ENCODE results near the gene MOSPD2. TPM values are rescaled to one million over a fixed set of nuclear protein-coding genes. Genes with fewer than 3 reads are reported as not detected.

Gene MOSPD2
- total and polyA plus RNA-seq, 2 of the 8 experiments (the other 6 are each of a cell fraction or from before 2014, with no cell fraction given) = 4.5 to 12.1 TPM

DNA sequence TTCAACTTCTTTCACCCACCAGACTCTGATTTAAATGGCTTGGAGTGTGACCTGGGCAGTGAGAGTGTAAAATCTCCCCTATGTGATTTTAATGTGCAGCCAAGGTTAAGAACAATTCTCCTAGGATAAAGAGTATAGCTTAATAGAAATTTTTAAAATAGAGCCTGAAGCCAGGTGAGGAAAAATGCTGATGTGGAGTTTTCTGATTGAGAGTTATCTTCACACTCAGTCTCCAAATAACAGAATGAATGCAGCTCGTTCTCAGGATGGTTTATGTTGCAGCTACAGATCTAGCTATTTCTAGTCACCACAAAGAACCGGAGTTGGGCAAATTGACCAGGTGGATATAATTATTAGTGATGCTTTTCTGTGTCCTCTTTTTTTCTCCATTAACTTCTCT is 70.7 kb downstream of the MOSPD2 start:
- no peak overlapping the region for H2BK15ac ChIP-seq (ENCODE audit: low read length)
- POLR2A ChIA-PET (ENCODE audit: partially characterized antibody) = no interaction called here
- H2AFZ ChIP-seq (ENCODE audit: low read length) = no peak overlapping the region
- CTCF ChIA-PET (ENCODE audit: partially characterized antibody) = no interaction called here
- no peaks in the 10 kb centered on the region for H3K36me3 ChIP-seq (ENCODE audit: control insufficient read depth in 2 of 4, insufficient read depth in 4 of 4, low read length in 3 of 4)
- H4K20me1 ChIP-seq (replicated peaks in 1 of 2; ENCODE audit: control insufficient read depth in 1 of 2, insufficient read depth in 2 of 2, low read length in 2 of 2) = no peaks in the 10 kb centered on the region
- H3K4me1 ChIP-seq (replicated peaks in 1 of 4; ENCODE audit: control insufficient read depth in 3 of 4, insufficient read depth in 4 of 4, low read length in 3 of 4) = no peaks in the 10 kb centered on the region
- H3K23me2 ChIP-seq (ENCODE audit: low read depth, low read length) = no peaks in the 10 kb centered on the region
- no peak overlapping the region for H2BK20ac ChIP-seq (ENCODE audit: low read length)
- H3K4me3 ChIP-seq (ENCODE audit: extremely low read depth in 1 of 4, insufficient read depth in 2 of 4, low read depth in 3 of 4, low read length in 4 of 4) = no peak overlapping the region
- H2BK120ac ChIP-seq (replicated peaks; ENCODE audit: low read depth, low read length) = no peak overlapping the region
- no peak overlapping the region for H2BK12ac ChIP-seq (ENCODE audit: low read depth, low read length)
- no peak overlapping the region for H3K14ac ChIP-seq (ENCODE audit: insufficient read length)
- H4K8ac ChIP-seq (ENCODE audit: extremely low read depth, insufficient read depth, low read length) = no peak overlapping the region
- no peak for DNase-seq (ENCODE audit: low read depth in 1 of 2, low spot score in 2 of 2)
- no peak overlapping the region for H2BK5ac ChIP-seq (ENCODE audit: low read depth, low read length)
- no peaks in the 10 kb centered on the region for H3K79me1 ChIP-seq (ENCODE audit: low read depth, low read length)
- no peaks in the 10 kb centered on the region for H3K79me2 ChIP-seq (ENCODE audit: control insufficient read depth in 1 of 2, insufficient read depth in 2 of 2, low read length in 2 of 2)
- no peak overlapping the region for H3K23ac ChIP-seq (ENCODE audit: insufficient read length)
- no peak overlapping the region for H3K56ac ChIP-seq (replicated peaks; ENCODE audit: insufficient read length, low read depth, low read length)
- H3K18ac ChIP-seq (ENCODE audit: extremely low read depth, low read length) = no peak overlapping the region
- no peak overlapping the region for H3K9ac ChIP-seq (replicated peaks in 1 of 4; ENCODE audit: extremely low read depth in 1 of 4, low read depth in 3 of 4, low read length in 3 of 4)
- no peaks in the 10 kb centered on the region for H3K27me3 ChIP-seq (replicated peaks in 1 of 4; ENCODE audit: control insufficient read depth in 3 of 4, extremely low read depth in 1 of 4, insufficient read depth in 3 of 4, low read length in 3 of 4)
- no peak overlapping the region for H4K5ac ChIP-seq (ENCODE audit: insufficient read length, low read depth, low read length)
- WGBS, 2 experiments (ENCODE audit: extremely low coverage in 1 of 2, insufficient coverage in 1 of 2, insufficient read length in 1 of 2, insufficient replicate concordance in 2 of 2, low coverage in 1 of 2, low lambda C conversion rate in 2 of 2, missing lambda C conversion rate in 1 of 2) = 67% methylated on average over 1 of the region's 2 CpGs; no CpG with 5 or more reads in 1 of the 2 experiments
- no peak overlapping the region for H2AK5ac ChIP-seq (ENCODE audit: low read depth, low read length)
- FAIRE-seq = no peak
- no peaks in the 10 kb centered on the region for H3K9me3 ChIP-seq (ENCODE audit: insufficient read depth in 2 of 2, low read depth in 1 of 2, low read length in 1 of 2)
- no peak overlapping the region for H3K4ac ChIP-seq (replicated peaks; ENCODE audit: insufficient read length, low read depth, low read length)
- no peak overlapping the region for H4K91ac ChIP-seq (replicated peaks; ENCODE audit: insufficient read length, low read length)
- H3K4me2 ChIP-seq (ENCODE audit: insufficient read depth in 1 of 2, low read depth in 2 of 2, low read length in 2 of 2) = no peak overlapping the region
- H3K27ac ChIP-seq (ENCODE audit: low read depth, low read length) = no peak overlapping the region
- TF ChIP-seq CBX8 (IDR thresholded peaks at IDR 0.05; ENCODE audit: borderline replicate concordance, low read depth, low read length) = no peak

All from H1 (cell line).